NCI-H774 (cell line): ENCODE data around the gene LSM14B.

ENCODE experiments used
- DNase-seq: peaks from one replicate; lab custom pipeline; 2025; lab: John Stamatoyannopoulos, UW

LSM14B gene

DNA sequence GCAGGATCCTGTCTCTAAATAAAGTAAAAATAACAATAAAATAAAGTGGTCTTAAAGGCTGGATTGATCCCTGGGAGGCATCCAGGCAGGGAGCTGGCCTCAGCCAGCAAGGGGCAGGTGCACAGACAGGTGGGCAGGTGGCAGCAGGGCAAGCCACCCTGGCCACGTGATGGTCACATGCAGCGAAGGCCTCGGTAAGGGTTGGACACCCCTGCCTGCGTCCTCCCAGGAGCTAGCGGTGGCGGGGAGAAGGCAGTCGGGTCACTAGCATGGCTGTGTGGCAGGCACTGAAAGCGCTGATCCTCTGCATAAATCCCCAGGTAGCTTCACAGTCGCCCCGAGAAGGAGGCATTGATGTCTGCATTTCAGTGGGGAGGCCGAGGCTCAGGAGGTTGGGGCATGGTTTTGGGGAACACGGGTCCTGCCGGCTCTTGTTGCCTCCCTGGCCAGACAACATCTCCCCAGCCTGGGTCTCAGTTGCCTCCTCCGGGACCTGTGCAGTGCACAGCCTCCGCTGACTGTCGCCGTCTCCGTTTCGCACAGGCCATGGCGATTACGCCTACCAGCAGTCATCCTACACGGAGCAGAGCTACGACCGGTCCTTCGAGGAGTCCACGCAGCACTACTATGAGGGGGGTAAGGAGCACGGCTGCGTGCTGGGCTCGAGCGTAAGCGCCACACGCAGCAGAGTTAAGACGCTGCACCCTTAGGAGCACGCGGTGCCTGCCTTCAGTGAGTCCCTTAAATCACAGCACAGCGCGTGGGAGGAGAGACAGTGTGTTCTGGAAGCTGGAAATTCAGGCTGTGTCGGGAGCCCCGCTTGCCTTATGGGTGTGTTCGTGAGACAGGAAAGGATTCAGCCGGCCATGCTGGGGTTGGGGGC, 42.8 kb downstream of the LSM14B start:
- DNase-seq, result no peak

GRCh38 chr20:62165762-62166399, 43.6 kb downstream of the LSM14B start:
- DNase-seq, result no peak

GRCh38 chr20:62167474-62167873, 45.2 kb downstream of the LSM14B start:
- DNase-seq, result no peak

GRCh38 chr20:62168061-62168460, 45.8 kb downstream of the LSM14B start:
- DNase-seq, result no peak

GRCh38 chr20:62168890-62169435, 46.7 kb downstream of the LSM14B start:
- DNase-seq, result no peak

DNA sequence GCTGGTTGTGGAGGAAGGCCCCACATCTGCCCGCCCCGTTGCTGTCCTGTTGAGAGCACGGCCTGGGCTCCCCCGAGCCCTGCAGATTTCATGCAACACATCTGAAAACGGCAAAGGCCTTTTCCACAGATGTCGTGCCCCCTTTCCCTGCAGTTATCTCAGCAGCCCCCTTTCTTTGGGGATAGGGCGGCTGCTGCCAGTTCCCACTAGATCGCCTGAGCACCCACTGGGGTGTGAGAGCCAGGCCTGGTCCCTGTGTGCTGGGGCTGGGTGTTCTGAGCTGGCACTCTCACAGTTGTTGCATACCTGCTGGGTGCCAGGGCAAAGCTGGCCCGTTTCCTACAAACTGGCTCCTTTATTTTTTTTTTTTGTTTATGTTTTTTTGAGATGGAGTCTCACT, 48.3 kb downstream of the LSM14B start:
- no peak for DNase-seq

DNA sequence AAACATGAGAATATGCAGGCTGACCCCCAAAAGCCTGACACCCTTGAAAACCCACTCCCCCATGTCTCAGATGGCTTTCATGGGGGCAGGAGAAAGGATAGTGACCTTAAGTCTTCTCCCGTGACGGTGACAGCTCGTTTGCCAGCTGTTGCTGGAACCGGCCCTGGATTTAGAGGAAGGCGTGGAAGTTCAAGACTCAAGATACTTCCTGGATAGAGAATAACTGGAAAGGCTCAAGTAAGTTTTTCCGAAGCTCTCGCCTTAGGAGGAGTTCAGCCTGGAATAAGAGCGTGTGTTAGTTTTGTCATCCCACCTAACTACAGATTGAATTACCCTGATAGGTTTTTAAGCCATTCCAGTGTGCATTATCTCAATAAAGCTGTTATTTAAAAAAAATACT, 49.0 kb downstream of the LSM14B start:
- DNase-seq, result no peak

GRCh38 chr20:62172666-62173065, 50.4 kb downstream of the LSM14B start:
- no peak for DNase-seq

DNA sequence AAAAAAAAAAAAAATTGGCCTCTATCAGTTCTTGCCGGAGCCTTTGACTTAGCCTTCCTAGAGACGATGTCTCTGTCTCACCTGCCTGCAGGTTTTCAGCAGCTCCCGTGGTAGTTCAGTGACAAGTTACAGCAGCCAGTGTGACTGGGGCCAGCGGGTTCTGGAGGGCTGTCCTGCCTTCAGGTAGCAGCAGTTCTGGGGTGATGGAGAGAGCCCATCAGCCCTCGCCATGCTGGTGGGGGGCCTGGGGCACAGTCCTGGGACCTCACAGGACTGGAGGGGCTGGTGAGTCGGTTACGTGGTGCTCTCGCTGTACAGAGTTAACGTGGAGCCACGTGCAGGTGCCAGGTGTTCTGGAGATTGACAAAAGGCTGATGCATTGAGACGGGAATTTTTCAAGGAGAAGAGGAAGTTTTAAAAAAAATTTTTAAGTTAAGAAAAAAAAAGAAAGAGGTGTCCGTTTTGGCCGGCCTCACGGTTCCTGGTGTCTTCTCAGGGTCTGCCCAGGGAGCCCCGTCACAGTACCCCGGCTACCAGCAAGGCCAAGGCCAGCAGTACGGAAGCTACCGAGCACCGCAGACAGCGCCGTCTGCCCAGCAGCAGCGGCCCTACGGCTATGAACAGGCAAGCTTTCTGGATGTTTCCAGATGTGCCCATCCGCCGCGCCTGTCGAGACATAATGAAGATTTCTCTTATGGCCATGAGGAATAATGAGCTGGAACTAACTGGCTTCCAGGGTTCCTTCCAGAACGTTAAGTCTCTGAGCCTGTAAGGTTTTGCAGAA, 51.9 kb downstream of the LSM14B start:
- DNase-seq, result no peak

DNA sequence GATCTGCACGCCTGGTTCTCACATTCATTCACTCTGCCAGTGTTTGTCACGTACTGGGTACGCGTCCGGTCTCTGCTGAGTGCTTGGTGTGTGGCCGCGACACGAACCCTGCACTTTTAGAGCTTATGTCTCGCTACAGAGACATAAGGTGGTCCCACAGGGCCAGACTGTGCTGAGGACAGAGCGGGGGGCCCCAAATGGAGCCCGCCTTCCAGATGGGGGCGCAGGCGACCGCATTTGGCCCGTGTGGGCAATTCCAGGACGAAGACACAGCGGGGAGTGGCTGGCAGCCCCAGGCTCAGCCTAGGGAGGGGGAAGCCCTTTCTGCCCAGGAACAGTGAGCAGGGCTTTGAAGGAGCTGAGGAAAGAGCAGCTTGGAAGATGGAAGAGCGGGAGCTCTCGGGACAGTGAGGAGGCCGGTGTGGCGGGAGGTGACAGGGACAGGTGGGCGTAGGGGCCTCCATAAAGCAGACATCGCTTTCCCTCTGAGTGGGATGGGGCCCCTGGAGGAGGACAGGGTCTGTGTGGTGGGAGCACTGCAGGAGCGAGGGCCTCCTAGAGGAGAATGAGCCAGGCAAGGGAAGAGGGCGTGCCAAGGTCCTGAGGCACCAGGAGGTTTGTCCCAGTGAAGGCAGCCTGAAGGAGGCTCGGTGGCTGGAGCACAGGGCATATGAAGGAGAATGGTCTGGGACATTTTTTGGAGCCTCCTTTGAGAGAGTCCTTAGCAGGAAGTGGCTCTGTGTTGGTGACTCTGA, 52.8 kb downstream of the LSM14B start:
- no peak for DNase-seq

DNA sequence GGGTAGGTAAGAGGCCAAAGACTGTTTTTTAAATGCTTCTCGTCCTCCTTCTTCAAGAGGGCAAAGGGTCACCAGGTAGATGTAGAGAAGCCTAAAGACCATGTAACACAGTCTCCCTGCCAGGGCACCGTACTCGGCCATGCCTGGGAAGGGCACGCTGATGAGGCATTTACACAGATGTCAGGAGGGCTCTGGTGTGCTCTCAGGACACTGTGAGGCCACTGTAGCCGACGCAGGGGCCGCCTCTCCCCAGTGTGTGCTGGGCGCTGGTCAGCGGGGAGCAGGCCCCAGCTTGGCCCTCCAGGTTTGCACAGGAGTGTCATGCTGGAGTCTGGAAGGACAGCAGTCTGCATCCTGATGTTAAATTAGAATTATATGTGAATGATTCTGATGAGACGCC, 53.4 kb downstream of the LSM14B start:
- no peak for DNase-seq

DNA sequence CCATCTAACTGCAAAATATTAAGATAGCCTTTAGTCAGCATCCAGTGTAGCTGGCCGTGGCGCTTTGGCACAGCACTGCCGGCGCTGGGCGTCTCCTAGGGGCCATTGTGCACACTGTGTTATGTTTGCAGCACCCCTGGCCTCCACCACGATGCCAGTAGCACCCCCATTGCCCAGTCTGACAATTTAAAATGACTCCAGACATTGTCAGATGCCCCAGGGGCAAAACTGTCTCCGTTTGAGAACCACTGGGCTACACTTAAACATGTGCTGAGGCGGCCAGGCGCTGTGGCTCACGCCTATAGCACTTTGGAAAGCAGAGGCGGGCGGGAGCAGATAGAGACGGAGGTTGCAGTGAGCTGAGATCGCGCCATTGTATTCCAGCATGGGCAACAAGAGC, 54.6 kb downstream of the LSM14B start:
- DNase-seq, result no peak

DNA sequence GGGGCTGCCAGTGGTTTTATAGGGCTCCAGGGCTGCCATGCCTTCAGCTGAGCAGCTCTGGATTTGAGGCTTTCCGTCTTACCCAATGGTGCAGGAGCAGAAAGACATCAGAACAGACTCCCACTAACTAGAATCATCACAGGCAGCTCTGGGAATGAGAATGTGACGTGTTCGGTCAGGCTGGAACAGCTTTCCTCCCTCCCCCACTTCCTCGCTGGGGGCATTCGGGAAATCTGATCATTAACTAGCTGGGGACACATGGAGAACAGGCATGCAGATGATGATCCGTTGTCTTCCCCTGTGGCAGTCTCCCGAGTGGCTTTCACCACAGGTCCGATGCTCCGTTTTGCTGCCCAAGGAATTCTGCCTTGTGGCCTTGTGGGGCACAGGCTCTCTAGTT, 55.0 kb downstream of the LSM14B start:
- no peak for DNase-seq

GRCh38 chr20:62178316-62179161, 56.3 kb downstream of the LSM14B start:
- no peak for DNase-seq

DNA sequence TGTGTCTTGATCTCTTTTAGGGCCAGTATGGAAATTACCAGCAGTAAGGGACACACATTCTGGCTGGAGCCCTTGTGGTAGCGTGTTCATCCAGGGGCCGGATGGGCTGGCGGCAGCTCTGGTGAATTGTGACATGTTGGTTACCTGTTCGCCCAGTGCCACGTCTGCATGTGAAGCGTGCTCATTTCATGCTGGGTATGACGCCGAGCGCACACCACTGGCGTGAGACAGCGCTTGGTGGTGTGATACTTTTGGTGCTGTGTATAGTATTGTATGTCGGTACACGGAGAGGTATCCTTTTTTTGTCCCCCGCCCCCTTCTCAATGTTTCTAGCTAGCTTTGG, 56.9 kb downstream of the LSM14B start:
- no peak for DNase-seq

DNA sequence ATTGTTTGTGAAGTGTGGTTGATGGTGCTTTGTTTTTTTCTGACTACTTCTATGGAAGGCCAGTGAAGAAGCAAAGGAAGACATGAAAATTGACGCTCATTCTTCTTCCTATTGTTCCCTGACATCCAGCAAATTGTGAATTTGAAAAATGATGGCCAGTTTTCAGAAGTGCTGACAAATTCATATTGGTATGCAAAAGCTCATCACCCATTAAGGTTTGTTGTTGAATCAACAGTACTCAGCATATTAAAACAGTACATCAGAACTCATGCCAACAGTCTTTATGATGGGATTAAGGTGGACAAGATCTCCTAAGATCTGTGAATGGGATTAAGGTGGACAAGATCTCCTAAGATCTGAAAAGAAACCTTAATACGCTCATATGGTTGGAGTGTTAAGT, 59.5 kb downstream of the LSM14B start:
- DNase-seq, result no peak

- peak; percentile 94 for DNase-seq
These were observed 60.5 kb downstream of the LSM14B start, which contains the start of gene MTG2 for GRCh38 chr20:62182469-62183425. MTG2 (plus strand) TSS chr20:62183028; CDS start chr20:62193421, 10,393 bp downstream.

DNA sequence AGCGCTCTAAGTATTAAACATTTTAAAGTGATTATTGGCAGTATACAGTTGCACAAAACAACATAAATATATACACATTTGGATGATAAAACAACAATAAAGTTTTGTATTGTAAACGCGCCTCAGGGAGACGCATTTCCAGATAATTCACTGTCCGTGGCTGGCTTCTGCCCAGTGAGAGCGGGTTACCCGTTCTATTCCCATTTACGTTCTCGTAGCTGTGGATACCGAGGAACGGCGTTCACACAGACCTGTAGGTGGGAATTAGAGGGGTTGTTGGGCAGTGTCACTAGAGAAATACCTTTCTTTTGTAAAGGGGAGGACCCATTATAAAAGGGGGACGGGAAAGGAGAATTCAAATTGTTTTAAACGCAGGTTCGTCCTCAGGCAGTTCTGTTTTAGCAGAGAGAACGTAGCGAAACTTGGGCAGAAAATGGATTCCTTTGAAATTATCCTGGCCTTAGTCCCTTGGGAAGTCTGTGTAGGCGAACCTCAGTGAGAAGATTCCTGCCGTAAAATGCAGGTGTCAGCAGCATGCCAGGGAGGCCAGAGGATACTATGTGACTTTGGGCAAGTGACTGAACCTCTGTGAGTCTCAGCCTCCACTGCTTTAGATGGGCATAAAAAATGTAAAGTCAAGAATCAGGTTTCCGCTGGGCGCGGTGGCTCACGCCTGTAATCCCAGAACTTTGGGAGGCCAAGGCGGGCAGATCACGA, 61.3 kb downstream of the LSM14B start:
- no peak for DNase-seq
